Cardiac muscle cell (in vitro differentiated cells and primary cell): ENCODE measurements around the gene DAPK1. TPM values are rescaled to one million over a fixed set of nuclear protein-coding genes. Genes with fewer than 3 reads are reported as not detected.

Experiments
- DNase-seq, 2 donors: peaks; one replicate each; pipeline versions ENCODE4 v3.0.0 to v3.0.0-alpha.2; 2010 to 2017; ENCODE audit warnings: low read depth in 1 of 2, low spot score in 1 of 2
- H3K27ac ChIP-seq: fragments of 200-600 bp; sonication (generic); 2 replicates; pipeline ENCODE4 v1.5.1; 2016
- H3K27me3 ChIP-seq: fragments of 200-600 bp; sonication (generic); 2 replicates; pipeline ENCODE4 v1.6.0; 2016; ENCODE audit warnings: control low read depth
- H3K36me3 ChIP-seq: fragments of 200-600 bp; sonication (generic); 2 replicates; pipeline ENCODE4 v1.5.1; 2016; ENCODE audit warnings: control low read depth
- H3K4me1 ChIP-seq: fragments of 200-600 bp; sonication (generic); 2 replicates; pipeline ENCODE4 v1.8.1; 2017; ENCODE audit warnings: low read depth, mild to moderate bottlenecking, mixed run types
- H3K4me3 ChIP-seq: fragments of 200-600 bp; sonication (generic); 2 replicates; pipeline ENCODE4 v1.5.1; 2016; ENCODE audit warnings: mild to moderate bottlenecking
- H3K9me3 ChIP-seq: fragments of 200-600 bp; sonication (generic); 2 replicates; pipeline ENCODE4 v1.5.1; 2017; ENCODE audit warnings: low read depth, mild to moderate bottlenecking, control low read depth
- polyA plus RNA-seq: library from polyadenylated mRNA; unstranded; fragments of >200 nt; fragmentation: Nextera tagmentation; extraction: Ambion mirVana; gene quantifications from 2 replicates; pipeline ENCODE4 v1.2.1, GENCODE V29; 2016
- total RNA-seq: library from RNA; depleted of rRNA; stranded (reverse); fragments of >200 nt; gene quantifications from 2 replicates; pipeline ENCODE4 v1.2.3, GENCODE V29; 2016
- TF ChIP-seq, protein P1 (sequence below): IDR thresholded peaks from 2 replicates; pipeline ENCODE4 v1.5.1; 2012; ENCODE audit warnings: low read depth, mild to moderate bottlenecking, low read length

DAPK1 gene
- total and polyA plus RNA-seq, 2 experiments from 2014 or later: 21.0 to 39.6 TPM

DNA sequence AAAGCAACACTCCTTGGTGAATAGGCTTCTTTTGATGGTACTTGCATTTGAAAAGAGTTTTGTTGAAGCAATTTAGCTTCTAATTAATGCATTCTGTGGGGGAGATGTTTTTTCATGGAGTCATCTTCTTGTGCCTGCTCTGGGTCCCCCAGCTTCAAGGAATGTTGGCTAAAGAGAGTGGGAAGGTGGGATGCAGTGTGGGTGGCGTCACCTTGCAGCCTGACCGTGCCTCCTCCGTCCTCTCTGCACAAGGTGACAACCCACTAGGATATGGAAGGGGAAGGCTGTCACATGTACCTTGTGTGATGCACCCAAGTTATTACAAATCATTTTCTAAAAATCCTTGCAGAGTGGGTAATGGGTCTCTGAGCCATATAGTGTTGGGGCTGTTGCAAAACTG, 70.7 kb downstream of the DAPK1 start:
- Histone ChIP-seq H3K27ac (no peak overlapping the region), H3K36me3 (no peaks in the 10 kb centered on the region), H3K4me1 (peaks cover 28% of the 10 kb centered on the region), H3K27me3 (no peaks in the 10 kb centered on the region), H3K9me3 (no peaks in the 10 kb centered on the region), H3K4me3 (no peak overlapping the region)
- TF ChIP-seq, protein P1, sequence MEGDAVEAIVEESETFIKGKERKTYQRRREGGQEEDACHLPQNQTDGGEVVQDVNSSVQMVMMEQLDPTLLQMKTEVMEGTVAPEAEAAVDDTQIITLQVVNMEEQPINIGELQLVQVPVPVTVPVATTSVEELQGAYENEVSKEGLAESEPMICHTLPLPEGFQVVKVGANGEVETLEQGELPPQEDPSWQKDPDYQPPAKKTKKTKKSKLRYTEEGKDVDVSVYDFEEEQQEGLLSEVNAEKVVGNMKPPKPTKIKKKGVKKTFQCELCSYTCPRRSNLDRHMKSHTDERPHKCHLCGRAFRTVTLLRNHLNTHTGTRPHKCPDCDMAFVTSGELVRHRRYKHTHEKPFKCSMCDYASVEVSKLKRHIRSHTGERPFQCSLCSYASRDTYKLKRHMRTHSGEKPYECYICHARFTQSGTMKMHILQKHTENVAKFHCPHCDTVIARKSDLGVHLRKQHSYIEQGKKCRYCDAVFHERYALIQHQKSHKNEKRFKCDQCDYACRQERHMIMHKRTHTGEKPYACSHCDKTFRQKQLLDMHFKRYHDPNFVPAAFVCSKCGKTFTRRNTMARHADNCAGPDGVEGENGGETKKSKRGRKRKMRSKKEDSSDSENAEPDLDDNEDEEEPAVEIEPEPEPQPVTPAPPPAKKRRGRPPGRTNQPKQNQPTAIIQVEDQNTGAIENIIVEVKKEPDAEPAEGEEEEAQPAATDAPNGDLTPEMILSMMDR: no peak
- no peak for DNase-seq

DNA sequence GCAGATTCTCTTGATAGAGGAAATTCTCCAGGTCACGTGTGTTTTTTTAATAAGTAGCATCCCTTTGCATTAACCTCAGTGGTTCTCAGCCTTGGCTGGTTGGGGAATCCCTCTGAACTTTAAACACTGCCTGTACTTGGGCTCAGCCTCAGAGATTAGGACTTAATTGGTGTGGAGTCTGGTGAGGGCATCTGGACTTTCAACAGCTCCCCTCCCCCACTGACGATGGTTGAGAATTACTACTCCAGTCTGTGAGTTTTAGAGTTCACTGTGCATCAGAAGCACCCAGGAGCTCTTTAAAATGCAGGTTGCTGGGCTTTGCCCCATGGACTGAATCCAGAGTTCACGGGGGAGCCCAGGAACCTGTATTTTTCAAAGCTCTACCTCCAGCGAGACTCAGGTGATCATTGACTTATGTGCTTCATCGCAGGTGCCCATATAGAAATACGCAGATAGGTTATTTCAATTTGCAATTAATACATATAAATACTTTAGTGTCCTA, 71.4 kb downstream of the DAPK1 start:
- Histone ChIP-seq H3K36me3 (no peaks in the 10 kb centered on the region), H3K27me3 (no peaks in the 10 kb centered on the region), H3K9me3 (no peaks in the 10 kb centered on the region), H3K4me1 (peaks cover 28% of the 10 kb centered on the region), H3K4me3 (no peak overlapping the region), H3K27ac (no peak overlapping the region)
- DNase-seq: peak in 1 of 2 donors; percentile 76
- TF ChIP-seq, protein P1: no peak

DNA sequence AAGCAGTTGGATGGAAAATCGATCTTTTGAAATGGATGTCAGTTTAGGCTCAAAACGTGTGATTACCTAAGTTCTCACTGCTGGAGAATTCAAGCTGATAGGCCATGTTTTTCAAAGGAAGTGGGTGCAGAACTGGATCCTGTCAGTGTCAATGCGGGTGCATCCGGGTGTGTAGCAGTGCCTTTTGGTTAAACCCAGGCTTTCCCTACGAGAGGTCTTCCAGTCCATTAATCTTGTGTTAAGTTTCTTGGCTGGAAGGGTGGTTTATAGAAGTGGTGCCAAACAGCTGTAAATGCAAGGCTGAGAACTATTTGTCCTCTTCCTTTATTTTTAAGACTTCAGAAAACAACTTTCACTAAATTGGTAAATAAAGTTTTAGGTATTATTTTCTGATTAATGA, 71.9 kb downstream of the DAPK1 start:
- Histone ChIP-seq H3K9me3 (no peaks in the 10 kb centered on the region), H3K27me3 (no peaks in the 10 kb centered on the region), H3K4me3 (no peak overlapping the region), H3K27ac (no peak overlapping the region), H3K36me3 (no peaks in the 10 kb centered on the region), H3K4me1 (peaks cover 28% of the 10 kb centered on the region)
- peak in 1 of 2 donors; percentile 72 for DNase-seq
- TF ChIP-seq, protein P1: no peak

DNA sequence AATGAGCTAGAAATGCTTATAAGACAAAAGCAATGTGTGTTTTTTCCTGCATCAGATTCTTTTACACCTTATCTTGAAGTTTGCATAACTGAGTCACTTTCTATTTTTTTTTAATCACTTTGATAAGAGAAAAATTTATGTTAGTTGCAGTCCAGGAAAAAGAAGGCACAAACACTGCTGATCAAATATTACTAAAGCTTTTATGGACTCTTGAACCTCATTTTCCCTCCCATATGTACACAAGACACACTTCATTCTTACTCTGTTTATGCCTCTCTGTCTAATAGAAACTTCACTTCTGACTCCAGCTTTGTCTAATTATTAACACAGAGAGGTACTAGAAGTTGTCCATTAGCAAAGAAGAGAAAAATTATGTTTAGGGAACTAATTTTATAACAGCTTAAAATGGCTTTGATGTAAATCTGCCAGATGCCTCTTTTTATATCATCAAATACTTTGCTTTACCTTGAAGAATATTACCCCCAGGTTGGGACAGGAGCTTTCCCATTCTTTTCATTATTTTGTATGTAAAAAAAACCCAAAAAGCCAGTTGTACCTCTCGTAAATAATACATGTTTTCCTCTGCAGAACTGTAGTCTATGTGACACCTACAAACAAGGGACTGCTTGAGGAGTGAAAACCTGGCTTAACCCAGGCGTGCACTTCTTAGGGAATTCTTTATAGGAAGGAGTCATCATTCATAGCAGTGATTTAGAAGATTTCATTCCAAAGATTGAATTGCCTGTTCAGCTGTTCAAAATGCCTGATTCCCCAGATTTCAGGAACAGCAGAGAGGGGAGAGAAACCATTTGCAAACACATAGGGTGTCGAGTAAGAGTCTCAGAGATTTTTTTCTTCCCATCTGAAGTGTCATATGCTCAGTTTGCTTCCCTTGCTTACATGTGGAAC, 72.6 kb downstream of the DAPK1 start:
- Histone ChIP-seq H3K9me3 (no peaks in the 10 kb centered on the region), H3K36me3 (no peaks in the 10 kb centered on the region), H3K4me1 (peaks cover 28% of the 10 kb centered on the region), H3K27ac (no peak overlapping the region), H3K27me3 (no peaks in the 10 kb centered on the region), H3K4me3 (no peak overlapping the region)
- TF ChIP-seq, protein P1: no peak
- no peak for DNase-seq

DNA sequence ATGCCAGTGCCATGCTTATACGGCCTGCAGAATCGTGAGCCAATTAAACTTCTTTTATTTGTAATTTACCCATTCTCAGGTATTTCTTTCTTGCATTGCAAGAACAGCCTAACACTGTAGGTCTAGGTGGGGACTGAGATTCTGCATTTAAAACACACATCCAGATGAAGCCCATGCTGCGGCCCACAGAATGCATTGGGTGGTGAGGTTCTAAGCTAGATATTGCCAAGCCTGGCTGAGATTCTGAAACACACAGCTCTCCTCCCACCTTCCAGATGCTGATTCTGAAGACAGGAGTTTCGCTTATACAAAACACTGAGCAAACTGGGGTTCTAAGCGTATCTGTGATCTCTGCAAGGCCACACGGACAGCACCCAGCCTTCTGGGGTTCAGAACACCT, 75.1 kb downstream of the DAPK1 start:
- Histone ChIP-seq H3K36me3 (no peaks in the 10 kb centered on the region), H3K27ac (no peak overlapping the region), H3K4me1 (peaks cover 28% of the 10 kb centered on the region)

More for the DNA sequence above, 75.1 kb downstream of the DAPK1 start:
- no peak for DNase-seq
- no peak overlapping the region for H3K4me3 ChIP-seq
- TF ChIP-seq, protein P1: no peak
- no peaks in the 10 kb centered on the region for H3K27me3 ChIP-seq
- H3K9me3 ChIP-seq: no peaks in the 10 kb centered on the region
